ENCODE results near the gene MVK.
A peak's percentile ranks its signal among the peaks of the same experiment; 100 is the strongest.

The MVK gene

GRCh38 chr12:109573029-109573913 lies at the start of gene MVK, which contains the start of gene MMAB:
Gene MVK, plus strand, starts transcription at chr12:109573794. Its CDS starts 1,029 bp downstream, at chr12:109574823.
Gene MMAB, minus strand, starts transcription at chr12:109573504. Its CDS starts 24 bp downstream, at chr12:109573480.
- peak; percentile 98 for DNase-seq

- DNase-seq, result no peak
Measured at GRCh38 chr12:109524466-109525278, 48.9 kb upstream of the MVK start.

- DNase-seq, result no peak
Measured at GRCh38 chr12:109525279-109525585, 48.4 kb upstream of the MVK start.

GRCh38 chr12:109527489-109528123 lies 46.0 kb upstream of the MVK start:
- DNase-seq, result no peak

GRCh38 chr12:109529691-109530640 lies 43.6 kb upstream of the MVK start:
- no peak for DNase-seq

- no peak for DNase-seq
Measured at GRCh38 chr12:109531411-109531810, 42.2 kb upstream of the MVK start.

GRCh38 chr12:109532721-109533486 lies 40.7 kb upstream of the MVK start:
- DNase-seq, result no peak

- DNase-seq, result no peak
Measured at GRCh38 chr12:109533487-109533740, 40.2 kb upstream of the MVK start.

GRCh38 chr12:109534456-109534855 lies 39.1 kb upstream of the MVK start:
- no peak for DNase-seq

- DNase-seq, result no peak
Measured at GRCh38 chr12:109535231-109535862, 38.2 kb upstream of the MVK start.

- no peak for DNase-seq
Measured at GRCh38 chr12:109535863-109536250, 37.7 kb upstream of the MVK start.

GRCh38 chr12:109537136-109537535 lies 36.5 kb upstream of the MVK start:
- DNase-seq, result no peak

GRCh38 chr12:109538191-109538863 lies 35.3 kb upstream of the MVK start:
- no peak for DNase-seq

GRCh38 chr12:109539508-109539907 lies 34.1 kb upstream of the MVK start:
- no peak for DNase-seq

- DNase-seq, result no peak
Measured at GRCh38 chr12:109540526-109541412, 32.8 kb upstream of the MVK start.

GRCh38 chr12:109541413-109541726 lies 32.2 kb upstream of the MVK start:
- no peak for DNase-seq

GRCh38 chr12:109542014-109542413 lies 31.6 kb upstream of the MVK start:
- no peak for DNase-seq

GRCh38 chr12:109542876-109543275 lies 30.7 kb upstream of the MVK start:
- no peak for DNase-seq

- DNase-seq, result no peak
Measured at GRCh38 chr12:109544955-109545531, 28.6 kb upstream of the MVK start.

Measured in NCI-H526 treated with DMSO at 0.1 percent for 48 hours (cell line).